HG03045 (cell line): ENCODE results near the gene SYNGAP1.
"Not testable (repeated sequence)": the region's sequence is repeated elsewhere in the genome, so short reads cannot be mapped to it uniquely, and the experiment has no call there.

Experiments used
- ATAC-seq: cut with Tn5 transposase; IDR thresholded peaks from one replicate; pipeline ENCODE4 v1.9.1; 2021; ENCODE audit warnings: mild to moderate bottlenecking, moderate library complexity; ENCODE audit not compliant: unreplicated experiment

Gene SYNGAP1

DNA sequence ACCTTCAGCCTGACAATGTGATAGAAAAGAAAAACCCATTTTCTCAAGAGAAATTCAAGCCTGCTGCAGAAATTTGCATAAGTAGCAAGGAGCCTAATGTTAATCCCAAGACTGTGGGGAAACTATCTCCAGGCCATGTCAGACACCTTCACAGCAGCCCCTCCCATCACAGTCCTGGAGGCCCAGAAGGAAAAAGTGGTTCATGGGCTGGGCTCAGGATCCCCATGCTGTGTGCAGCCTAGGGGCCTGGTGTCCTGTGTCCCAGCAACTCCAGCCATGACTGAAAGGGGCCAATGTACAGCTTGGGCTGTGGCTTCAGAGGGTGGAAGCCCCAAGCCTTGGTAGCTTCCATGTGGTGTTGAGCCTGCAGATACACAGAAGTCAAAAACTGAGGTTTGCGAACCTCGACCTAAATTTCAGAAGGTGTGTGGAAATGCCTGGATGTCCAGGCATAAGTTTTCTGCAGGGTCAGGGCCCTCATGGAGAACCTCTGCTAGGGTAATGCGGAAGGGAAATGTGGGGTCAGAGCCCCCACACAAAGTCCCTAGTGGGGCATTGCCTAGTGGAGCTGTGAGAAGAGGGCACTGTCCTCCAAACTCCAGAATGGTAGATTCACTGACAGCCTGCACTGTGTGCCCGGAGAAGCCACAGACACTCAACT is 46.3 kb downstream of the SYNGAP1 start:
- no peak for ATAC-seq

DNA sequence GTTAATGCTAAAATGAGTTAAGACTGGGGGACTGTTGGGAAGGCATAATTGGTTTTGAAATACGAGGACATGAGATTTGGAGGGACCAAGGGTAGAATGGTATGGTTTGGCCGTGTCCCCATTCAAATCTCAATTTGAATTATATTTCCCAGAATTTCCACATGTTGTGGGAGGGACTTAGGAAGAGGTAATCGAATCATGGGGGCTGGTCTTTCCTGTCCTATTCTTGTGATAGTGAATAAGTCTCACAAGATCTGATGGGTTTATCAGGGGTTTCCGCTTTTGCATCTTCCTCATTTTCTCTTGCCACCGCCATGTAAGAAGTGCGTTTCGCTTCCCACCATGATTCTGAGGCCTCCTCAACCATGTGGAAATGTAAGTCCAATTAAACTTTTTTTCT is 47.2 kb downstream of the SYNGAP1 start:
- ATAC-seq = no peak

DNA sequence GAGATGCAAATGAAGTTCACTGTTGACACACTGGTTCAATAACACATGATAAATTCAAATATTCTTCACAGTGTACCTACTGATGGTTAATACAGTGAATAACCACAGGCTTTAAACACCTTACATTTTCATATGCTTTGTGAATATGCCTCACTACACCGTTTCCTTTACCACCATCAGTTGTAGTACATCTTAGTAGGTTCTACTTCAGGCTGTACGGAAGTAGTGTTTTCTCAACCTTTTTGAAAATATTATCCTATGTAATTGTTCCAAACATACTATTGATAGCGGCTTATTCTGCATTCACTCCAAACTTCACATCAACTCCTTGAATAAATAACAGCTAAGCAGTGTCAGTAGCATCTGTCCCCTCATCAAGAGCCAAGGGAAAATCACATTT is 49.8 kb downstream of the SYNGAP1 start:
- ATAC-seq = no peak

DNA sequence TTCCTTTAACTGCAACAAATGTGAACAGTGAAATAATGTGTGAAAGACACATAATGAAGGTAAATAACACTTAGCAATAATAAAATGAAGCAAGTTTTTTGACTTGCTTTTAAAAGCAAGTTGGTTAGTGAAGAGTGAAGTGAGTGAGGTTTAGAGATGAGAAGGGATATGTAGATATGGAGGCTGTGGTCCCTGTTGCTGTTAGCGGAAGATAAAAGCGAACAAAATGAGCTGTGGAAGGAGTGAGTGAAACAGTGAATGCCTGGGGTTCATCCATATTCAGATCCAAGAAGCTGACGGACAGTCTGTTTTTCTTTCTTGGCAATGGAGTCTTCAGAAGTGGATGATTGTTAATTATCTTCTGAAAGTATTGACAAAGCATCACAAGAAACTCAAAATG is 58.0 kb downstream of the SYNGAP1 start:
- ATAC-seq = no peak

DNA sequence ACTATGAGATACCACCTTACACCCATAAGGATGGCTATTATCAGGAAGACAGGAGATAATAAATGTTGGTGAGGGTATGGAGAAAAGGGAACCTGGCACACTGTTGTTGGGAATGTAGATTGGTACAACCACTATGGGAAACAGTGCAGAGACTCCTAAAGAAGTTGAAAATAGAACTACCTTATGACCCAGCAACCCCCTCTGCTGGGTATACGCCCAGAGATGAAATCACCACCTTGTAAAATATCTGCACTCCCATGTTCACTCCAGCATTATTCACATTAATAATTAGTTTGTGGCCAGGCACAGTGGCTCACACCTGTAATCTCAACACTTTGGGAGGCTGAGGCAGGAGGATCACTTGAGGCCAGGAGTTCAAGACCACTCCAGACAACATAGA is 61.3 kb downstream of the SYNGAP1 start:
- ATAC-seq = no peak

DNA sequence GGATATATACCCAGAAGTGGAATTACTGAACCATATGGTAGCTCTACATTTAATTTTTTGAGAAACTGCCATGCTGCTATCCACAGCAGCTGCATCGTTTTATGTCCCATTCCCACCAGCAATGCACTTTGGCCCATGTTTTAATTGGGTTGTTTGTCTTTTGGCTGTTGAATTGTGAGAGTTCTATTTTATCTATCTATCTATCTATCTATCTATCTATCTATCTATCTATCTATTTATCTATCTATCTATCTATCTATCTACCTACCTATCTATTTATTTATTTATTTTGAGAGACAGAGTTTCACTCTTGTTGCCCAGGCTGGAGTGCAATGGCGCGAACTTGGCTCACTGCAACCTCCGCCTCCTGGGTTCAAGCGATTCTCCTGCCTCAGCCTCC is 62.8 kb downstream of the SYNGAP1 start:
- not testable (repeated sequence) for ATAC-seq

DNA sequence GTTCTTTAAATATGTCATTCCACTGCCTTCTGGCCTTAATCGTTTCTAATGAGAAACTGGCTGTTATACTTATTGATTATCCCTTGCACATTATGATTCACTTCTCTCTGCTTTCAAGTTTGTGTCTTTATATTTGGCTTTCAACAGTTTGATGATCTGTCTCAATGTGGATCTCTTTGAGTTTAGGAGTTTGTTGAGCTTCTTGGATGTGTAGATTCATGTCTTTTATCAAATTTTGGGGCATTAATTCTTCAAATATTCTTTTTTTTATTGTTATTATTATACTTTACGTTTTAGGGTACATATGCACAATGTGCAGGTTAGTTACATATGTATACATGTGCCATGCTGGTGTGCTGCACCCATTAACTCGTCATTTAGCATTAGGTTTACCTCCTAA is 63.8 kb downstream of the SYNGAP1 start:
- no peak for ATAC-seq

DNA sequence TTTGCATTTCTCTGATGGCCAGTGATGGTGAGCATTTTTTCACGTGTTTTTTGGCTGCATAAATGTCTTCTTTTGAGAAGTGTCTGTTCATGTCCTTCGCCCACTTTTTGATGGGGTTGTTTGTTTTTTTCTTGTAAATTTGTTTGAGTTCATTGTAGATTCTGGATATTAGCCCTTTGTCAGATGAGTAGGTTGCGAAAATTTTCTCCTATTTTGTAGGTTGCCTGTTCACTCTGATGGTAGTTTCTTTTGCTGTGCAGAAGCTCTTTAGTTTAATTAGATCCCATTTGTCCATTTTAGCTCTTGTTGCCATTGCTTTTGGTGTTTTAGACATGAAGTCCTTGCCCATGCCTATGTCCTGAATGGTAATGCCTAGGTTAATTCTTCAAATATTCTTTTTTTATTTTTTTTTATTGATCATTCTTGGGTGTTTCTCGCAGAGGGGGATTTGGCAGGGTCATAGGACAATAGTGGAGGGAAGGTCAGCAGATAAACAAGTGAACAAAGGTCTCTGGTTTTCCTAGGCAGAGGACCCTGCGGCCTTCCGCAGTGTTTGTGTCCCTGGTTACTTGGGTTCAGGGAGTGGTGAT is 64.9 kb downstream of the SYNGAP1 start:
- ATAC-seq = not testable (repeated sequence)

DNA sequence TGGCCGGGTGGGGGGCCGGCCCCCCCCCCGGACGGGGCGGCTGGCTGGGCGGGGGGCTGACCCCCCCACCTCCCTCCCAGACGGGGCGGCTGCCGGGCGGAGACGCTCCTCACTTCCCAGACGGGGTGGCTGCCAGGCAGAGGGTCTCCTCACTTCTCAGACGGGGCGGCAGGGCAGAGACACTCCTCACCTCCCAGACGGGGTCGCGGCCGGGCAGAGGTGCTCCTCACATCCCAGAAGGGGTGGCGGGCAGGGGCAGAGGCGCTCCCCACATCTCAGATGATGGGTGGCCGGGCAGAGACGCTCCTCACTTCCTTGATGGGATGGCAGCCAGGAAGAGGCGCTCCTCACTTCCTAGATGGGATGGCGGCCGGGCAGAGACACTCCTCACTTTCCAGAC is 65.8 kb downstream of the SYNGAP1 start:
- ATAC-seq = not testable (repeated sequence)

DNA sequence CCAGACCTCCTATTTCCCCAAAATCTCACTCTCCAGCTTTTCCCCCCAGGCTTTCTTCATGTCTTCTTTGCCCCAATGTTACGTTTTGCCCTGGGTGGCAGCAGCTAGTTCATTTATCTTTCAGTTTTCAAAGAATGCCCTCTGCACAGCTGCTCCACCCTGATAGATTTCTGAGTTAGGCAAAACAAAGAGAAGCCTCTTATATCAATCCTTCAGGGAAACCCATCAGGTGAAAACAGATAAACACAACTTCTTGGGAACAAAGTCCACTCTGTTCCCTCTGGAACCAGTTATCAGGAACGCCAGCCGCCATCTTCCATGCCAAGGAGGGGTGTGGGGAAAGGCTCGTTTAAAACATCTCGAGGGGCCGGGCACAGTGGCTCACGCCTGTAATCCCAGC is 68.5 kb downstream of the SYNGAP1 start:
- ATAC-seq = no peak

DNA sequence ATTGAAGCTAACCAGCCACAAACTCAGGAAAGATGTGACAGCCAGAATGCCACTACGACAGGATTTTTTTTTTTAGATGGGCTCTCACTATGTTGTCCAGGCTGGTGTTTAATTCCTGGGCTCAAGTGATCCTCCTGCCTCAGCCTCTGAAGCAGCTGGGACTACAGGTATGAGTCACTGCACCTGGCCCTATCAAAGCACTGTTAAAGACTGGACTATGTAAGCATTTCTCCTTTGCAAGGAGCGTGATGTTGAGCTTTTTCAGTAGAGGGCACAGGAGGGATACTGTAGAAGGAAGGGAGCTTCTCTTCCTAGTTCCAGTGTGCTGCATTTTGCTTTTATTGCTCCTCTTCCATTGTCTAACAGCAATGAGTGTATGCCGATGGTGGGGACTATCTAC is 70.3 kb downstream of the SYNGAP1 start:
- no peak for ATAC-seq

DNA sequence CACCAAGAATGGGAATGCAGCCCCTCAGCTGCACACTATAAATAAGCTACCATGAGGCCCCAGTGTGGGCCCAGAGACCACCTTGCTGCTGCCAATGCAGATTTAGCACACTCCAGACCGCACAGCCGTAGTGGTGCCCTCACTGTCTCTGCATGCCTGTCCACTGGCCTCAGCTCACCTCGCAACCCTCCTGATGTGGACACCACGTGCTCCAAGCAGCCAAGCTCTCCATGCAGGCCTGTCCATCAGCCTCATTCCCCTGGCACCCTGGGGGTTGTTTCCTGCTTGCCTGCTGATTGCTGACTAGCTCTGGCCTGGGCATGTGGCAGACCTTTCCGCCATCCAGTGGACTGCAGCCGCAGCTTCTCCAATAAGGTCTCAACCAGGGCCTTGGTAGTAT is 70.8 kb downstream of the SYNGAP1 start:
- ATAC-seq = no peak

DNA sequence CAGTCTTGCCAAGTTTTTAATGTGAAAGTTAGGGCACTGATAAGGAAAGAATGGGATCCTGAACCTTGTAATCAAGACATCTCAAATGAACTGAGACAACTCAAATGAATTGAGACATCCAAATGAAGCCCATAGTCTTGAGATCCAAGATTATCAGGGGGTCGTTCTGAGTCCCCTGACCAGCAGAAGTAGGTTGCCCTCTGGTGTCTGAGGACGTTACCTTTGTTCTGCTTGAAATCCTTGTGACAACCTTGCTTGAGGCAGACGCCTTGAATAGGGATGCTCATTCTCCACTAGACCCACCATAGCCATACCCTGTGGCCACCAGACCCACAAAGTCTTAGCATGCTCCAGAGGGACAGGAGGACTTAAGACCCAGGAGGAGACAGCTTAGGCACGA is 72.2 kb downstream of the SYNGAP1 start:
- ATAC-seq = no peak

DNA sequence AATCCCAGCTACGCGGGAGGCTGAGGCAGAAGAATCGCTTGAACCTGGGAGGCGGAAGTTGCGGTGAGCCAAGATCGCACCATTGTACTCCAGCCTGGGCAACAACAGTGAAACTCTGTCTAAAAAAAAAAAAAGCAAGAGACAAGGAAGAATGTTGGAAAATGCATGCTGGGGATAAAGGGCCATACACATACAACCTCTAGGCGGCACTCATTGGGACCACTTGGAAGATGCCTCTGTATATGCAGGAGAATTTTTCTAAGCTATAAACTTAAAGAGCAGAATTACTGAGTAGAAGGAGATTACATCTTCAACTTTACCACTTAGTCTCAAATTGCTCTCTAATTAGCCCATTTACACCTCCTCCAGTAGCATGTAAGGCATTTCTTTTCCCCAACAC is 77.3 kb downstream of the SYNGAP1 start:
- no peak for ATAC-seq

DNA sequence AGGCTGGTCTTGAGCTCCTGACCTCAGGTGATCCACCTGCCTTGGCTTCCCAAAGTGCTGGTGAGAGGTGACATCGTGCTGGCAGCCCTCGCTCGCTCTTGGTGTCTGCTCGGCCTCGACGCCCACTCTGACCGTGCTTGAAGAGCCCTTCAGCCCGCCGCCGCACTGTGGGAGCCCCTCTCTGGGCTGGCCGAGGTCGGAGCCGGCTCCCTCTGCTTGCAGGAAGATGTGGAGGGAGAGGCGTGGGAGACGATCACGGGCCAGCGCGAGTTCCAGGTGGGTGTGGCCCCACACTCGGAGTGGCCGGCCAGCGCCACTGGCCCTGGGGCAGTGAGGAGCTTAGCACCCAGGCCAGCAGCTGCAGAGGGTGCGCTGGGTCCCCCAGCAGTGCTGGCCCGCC is 82.6 kb downstream of the SYNGAP1 start:
- ATAC-seq = no peak

DNA sequence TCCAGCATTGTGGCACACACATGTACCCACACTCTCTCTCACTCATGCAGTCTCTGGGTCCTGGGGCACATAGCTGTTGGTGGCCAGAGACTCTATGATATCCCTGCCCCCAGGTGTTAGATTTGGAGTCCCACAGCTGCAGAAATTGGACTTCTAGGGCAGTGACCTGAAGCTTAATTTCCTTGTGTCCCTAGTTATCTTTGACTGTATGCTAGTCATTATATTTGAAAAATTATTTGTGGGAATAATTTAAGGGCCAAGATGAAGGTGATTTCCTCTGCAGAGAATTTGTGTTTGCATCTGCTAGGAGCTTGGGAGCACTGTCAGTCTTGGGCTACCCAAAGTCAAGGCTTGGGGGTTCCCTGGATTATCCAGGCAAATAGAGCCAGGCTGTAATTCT is 84.6 kb downstream of the SYNGAP1 start:
- no peak for ATAC-seq
